TTC549 (cell line): Measurements from ENCODE around the gene CS.

ENCODE experiments used
- FAIRE-seq: peaks from 2 replicates; lab custom pipeline; 2012; peaks lifted over from hg19 to GRCh38; lab: Jason Lieb, UNC

CS gene

DNA sequence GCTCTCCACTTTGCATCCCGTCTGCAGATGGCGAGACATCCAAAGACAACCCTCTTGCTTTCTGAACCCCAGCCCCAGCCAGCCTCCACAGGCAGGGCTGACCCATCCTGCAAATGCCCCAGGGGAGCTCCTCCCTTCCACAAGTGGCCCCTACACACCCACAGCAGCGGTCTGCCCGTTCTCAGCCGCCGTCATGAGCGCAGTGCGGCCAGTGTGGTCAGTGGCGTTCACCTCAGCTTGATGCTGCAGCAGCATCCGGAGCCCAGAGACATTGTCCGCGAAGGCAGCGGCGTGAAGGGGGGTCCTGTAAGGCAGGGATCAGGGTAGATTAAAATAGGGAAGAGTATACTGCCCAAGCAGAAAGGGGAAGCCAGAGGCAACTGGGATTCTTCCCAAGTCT lies 55.6 kb downstream of the CS start:
- no peak for FAIRE-seq

DNA sequence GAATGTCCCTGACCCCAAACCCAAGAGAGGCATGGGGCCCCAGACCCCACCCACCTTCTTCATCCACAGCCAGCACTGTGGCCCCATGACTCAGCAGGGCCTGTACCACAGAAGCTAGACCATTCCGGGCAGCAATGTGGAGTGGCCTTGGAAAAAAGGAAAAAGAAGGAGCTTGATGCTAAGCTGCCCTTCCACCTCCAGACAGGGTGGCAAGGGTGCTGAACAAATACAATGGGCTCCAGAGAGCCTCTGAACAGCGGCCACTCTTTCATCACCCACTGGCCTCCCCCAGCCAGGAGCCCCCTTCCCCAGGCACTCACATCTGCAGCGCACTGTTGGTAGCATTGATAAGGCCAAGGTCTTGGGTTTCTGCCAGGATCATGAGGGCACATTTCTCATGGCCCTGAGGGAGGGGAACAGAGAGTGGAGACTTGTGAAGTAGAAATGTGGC lies 56.4 kb downstream of the CS start:
- no peak for FAIRE-seq

DNA sequence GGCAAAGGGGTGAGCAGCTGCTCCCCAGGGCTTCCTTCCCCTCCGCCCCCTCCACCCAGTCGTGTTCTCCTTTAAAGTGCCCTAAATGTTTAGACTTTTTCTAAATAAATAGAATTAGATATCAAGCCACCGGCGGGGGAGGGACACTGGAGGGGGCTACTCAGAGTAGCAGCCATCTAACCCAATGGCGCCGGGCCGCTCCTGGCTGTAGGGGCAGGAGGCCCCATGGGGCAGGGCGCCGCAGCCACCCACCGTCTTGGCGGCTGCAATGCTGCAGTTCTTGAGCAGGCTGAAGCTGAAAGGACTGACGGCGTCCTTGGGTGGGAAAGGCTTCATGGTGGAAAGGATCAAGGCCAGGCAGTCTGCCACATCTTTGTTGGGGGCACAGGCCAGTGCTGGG lies 57.1 kb downstream of the CS start:
- FAIRE-seq = no peak

DNA sequence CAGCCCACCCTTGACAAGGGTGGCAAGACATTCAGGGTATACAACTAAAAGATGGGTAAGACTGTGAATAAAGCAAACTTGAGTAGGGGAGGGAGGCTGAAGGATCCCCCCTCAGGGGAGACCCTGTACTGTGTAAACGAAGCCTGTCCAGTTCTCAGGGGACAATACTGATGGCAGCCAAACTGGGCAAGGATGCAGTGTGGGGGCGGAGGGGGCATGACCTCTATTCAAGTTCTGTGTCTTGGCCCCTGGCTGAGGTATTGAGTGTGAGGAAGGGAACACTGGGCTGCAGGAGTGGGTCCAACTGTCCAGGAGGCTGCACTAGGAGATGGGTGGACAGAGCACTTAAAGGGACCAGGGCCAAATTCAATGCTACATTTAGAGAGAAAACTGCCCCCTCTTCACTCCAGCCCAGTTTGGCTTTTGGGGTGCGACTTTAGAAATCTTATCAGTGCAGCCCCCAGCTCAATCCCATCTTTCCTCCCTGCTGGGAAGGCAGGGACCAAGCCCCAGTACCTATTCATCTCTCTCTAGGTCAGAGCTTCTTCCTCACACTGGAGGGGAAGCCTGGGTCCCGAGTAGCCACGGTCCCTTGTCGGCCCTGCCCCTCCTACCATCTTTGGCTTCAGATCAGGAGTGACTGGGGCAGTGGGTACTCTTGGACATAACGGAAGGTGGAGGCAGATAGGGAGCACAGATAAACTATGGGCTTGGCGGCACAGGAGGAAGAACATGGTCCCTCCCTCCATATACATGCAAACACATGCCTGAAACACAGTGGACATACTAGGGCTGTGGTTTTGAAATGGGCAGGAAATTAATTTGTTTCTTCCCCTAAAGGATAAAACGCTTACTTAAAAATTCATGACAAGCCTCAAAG lies 58.5 kb downstream of the CS start:
- FAIRE-seq = no peak

DNA sequence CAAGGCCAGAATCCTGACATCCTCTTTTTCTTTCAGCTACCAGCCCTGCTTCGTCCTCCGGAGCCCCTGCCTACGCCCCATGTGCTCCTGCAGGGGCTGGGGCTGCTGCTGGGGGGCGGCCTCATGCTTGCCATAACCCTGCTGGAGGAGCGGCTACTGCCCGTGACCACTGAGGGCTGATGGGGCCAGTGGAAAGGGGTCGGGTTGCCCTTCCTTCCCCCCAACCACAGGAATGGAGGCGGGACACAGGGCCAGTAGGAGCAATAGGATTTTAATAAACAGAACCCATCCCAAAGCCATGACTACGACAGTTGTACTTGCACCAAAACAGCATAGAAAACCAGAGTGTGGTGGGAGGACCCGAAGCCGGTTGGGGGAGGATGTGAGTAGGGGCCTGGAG lies 62.6 kb downstream of the CS start:
- FAIRE-seq = no peak

DNA sequence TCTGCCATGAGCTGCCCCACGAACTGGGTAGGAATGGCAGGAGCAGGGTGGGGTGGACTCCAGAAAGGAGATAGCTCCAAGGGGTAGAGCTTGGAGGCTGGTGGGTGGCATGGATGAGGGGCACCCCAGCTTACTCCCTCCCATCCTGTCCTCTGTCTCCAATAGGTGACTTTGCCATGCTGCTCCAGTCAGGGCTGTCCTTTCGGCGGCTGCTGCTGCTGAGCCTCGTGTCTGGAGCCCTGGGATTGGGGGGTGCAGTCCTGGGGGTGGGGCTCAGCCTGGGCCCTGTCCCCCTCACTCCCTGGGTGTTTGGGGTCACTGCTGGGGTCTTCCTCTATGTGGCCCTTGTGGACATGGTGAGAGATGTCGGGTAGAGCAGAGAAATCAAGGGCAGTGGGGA lies 63.1 kb downstream of the CS start:
- FAIRE-seq = no peak

DNA sequence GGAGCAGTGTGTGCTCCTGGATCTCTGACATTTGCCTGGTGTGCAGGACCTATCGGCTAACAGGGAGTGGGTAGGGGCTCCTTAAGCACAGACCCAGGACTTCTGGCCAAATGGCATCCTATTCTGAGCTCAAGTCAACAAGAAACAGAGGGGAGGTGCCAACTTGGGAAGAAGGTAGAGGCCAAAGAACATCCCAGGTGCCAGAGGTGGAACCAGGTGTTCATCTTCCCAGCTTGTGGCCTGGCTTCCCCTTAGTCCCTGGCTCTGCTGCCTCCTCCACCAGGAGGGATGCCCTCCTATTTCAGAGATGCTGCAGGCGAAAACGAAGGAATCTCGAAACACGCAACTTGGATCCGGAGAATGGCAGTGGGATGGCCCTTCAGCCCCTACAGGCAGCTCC lies 64.0 kb downstream of the CS start:
- no peak for FAIRE-seq

DNA sequence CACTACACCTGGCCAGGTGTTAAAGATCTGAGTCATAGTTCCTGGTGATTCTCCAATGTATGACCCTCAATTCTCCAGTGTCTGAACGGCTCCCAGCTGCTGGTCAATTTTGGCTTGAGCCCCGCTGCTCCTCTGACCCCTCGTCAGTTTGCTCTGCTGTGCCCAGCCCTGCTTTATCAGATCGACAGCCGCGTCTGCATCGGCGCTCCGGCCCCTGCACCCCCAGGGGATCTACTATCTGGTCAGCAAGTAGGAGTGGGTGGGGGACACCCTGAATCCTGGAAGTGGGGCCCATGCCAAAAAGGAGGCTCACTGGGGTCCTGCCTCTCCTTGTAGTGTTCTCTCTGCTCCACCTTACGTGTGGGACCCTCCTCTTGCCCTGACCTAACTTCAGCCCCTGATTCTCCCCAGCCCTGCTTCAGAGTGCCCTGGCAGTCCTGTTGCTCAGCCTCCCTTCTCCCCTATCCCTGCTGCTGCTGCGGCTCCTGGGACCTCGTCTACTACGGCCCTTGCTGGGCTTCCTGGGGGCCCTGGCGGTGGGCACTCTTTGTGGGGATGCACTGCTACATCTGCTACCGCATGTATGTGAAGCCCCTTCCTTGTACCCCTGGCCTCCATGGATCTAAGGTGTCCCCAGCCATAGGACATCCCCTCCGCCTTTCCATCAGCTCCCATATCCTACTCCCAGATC lies 65.2 kb downstream of the CS start:
- FAIRE-seq = no peak

DNA sequence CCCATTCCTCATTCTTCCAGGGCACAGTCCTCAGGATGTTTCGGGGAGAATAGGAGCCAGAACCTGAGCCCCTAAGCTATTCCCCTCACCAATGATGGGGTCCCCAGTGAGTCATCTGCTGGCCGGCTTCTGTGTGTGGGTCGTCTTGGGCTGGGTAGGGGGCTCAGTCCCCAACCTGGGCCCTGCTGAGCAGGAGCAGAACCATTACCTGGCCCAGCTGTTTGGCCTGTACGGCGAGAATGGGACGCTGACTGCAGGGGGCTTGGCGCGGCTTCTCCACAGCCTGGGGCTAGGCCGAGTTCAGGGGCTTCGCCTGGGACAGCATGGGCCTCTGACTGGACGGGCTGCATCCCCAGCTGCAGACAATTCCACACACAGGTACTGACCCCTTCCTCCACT lies 68.9 kb downstream of the CS start:
- FAIRE-seq = no peak

DNA sequence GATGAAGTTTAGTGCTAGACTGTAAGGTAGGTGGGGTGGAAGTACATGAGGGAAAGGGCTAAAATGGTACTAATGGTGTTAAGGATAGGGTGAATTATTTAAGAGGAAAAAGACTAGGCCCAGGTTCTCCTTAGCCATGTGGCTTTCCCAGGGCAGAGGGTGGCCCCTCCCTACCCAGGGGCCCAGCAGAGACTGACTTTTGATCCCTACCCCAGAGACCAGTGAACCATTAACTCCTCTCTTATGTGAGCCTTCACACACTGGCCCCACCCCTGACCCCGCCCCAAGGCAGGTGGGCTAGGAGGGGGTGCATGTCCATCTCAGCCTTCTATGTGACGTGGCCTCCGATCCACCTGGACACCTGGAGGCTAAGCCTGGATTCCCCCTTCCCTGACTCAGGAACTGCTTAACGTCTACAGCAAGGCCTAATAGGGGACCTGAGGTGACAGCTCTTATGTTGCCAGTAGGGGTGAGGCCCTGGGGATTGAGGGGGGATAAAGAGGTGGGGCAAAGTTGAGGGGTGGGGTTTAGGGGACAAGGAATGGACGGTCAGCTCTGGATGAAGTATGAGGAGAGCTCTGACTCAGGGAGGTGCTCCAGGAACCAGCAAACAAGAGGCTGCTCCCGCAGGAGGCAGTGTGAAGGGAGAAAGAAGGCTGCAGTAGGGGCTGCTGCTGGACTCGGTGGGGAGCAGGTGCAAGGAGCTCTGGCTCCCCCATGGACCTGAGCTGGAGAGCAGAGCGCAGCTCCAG lies 69.5 kb downstream of the CS start:
- FAIRE-seq = no peak

DNA sequence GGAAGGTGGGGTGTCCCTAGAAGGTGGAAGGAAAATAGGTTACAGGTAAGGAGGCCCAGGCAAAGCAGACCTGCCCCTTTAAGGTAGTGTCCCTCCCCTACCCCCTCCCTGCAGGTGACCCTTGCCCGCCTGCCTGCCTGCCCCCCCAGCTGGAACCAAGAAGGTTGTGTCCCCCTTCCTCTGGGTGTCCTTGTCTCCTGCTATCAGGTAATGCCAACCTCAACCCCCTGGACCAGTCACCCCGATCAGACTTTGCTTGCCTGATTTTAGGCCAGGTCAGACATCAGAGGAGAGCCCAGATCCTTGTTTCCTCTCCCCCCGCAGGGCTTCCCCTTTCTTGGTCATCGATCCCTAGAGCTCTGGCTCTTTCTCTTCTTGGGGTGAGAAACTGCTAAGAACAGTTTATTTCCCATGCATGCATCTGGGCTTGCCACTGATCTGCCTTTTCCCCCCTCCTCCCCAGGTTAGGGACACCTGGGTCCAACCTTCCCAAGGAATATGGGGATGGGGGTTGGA lies 70.2 kb downstream of the CS start, which contains the start of gene SLC39A5:
Gene SLC39A5 (plus strand): TSS at position 136 of the 516 bp plus-strand sequence. CDS start 1,224 bp downstream, outside the sequence.
- no peak for FAIRE-seq

DNA sequence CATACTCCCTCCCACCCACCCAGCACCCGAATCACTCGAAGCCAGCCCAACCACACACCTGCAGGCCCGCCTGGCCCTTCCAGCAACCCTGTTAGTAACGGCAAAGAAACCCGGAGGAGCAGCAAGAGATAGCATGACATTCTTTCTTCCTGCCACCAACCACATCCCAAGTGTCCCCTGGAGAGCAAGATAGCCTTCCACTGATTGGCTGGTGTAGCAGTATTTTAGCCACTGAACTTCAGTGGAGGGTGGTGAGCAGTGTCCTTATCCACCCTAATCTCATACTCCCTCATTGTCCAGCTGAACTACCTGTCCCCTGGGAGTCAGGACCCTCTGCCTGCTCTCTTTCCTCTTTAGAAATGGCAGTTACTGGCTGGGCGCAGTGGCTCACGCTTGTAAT lies 71.0 kb downstream of the CS start:
- no peak for FAIRE-seq

DNA sequence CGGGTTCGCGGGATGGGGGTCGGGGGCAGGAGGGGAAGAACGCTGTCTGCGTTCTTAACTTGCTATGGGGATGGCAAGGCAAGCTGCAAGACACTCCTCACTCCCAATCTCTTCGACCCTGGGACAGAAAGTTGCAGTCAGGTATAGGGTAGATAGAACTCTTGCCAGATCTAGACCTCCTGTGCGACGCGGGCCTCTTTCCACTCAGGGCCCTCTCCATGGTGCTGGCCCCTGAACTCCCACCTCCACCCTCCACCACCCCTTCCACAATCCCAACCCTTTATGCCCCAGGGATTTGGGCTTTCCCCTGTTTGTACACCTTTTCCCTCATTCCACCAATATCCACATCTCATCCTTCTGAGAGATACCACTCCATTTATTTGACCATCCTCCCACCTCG lies 75.2 kb downstream of the CS start:
- FAIRE-seq = no peak

DNA sequence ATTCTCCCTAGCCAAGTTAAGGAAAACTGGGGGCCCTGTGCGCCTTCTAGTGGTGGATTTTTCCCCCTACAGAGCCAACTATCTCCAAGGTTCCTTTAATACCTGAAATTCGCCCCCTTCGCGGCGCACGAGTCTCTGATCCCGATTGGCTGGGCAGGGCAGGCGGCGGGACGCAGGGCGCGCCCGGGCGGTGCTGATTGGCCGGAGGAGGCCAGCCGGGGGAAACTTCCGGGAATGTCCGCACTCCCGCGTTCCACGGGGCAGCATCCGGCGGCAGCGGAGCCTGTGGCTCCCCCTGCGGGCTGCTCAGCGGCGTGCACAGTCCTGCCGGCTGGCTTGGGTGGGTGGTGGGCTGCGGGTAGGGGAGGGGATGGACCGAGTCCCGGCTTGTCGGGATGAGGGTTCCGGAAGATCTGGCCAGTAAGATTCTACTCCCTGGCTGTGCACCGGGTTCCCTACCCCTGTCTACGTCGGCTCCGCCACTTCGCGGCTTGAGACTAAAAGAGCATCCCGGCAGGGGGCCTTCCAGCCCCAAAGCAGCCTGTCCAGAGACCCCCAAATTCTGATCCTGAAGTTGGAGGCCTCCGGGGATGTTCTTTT lies 75.9 kb downstream of the CS start, which contains the start of gene NABP2:
Gene NABP2 (plus strand): TSS at position 241 of the 600 bp plus-strand sequence. CDS start 515 bp downstream, outside the sequence.
- FAIRE-seq = peak; percentile 94

DNA sequence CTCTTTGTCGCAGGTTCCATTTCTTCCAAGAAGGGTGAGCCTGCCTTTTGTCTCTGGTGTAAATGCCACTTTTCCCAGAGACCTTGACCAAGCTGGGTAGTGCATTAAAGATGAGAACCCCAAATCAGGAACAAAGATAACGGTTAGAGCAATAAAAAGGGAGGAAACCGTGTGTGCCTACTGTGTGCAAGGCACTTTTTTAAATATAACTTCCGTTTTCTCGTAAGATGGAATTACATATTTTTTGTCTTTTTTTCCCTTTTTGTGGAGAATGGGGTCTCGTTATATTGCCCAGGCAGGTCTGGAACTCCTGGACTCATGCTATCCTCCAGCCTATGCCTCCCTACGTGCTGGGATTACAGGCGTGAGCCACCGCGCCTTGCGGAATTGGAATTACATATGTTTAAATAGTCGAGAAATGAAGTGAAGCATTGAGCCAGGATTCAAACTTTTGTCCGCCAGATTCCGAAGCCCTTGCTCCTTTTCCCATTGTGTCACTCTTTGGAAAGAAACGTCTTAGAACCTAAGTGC lies 76.5 kb downstream of the CS start:
- no peak for FAIRE-seq

DNA sequence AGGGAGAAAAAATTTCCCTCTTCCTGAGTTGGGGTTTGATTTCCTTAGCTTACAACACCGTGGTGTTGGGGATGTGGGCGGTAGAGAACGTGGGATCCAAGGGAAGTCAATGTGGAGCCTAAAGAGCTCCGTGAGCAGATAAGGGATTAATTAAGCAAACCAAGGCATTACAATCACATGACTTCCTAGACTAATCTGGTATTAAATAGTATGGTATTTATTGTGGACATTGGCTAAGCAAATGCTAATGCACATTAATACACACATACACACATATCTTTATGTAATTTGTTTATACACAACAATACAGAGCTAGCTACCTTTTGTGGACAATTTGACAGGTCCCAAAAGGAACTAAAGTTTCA lies 77.6 kb downstream of the CS start:
- no peak for FAIRE-seq

DNA sequence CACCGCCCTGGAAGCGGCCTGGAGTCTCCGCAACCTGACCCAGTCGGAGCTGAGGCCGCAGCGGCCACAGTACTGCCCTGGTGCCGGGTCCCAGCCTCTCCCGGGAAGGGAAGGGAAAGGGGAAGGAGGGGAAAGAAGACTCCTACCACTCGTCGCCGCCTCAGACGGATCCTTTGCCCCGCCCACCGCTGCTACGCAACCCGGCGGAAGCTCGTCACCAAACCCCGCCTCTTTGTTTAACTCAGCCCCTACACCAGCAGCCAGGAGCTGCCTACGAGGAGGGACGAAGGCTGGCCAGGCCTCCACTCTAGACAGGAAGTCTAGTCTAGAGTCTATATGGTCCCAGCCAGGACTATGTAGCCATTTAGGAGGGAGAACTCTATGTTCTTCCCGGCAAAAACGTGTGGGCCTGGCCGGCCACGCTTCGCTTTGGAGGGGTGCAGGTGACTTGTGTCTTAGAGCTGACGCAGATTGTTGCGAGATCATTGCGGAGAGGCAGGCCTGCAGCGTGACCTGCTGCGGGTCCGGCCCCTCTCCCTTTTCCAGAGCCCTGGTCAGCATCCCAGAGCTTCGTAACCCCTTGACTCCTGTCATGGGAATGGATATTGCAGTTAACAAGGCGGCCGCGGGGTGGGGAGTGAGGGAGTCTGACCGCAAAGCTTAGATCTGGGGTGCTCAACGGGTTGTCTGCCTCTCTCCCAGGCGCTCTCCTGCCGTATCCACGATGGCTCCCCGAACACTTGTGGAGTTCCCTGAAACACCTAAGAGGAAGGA lies 78.2 kb downstream of the CS start, which contains the start of gene RNF41:
Gene RNF41 (minus strand): TSS at position 166 of the 774 bp plus-strand sequence. CDS start 7,875 bp downstream, outside the sequence.
- peak; percentile 88 for FAIRE-seq
